Osteocyte (in vitro differentiated cells): ENCODE measurements around the gene LEMD1. TPM values are rescaled to one million over a fixed set of nuclear protein-coding genes. Genes with fewer than 3 reads are reported as not detected.

Experiments
- DNase-seq: peaks from one replicate; pipeline ENCODE4 v3.0.0; 2021; ENCODE audit warnings: mixed read lengths; ENCODE audit not compliant: unreplicated experiment; ENCODE audit errors: extremely low spot score
- H3K27ac Mint-ChIP-seq: one replicate; pipeline ENCODE4 v1.8.0; 2021; ENCODE audit warnings: mild to moderate bottlenecking, mixed read lengths; ENCODE audit not compliant: unreplicated experiment
- H3K27me3 Mint-ChIP-seq: one replicate; pipeline ENCODE4 v1.8.0; 2021; ENCODE audit warnings: mixed read lengths; ENCODE audit not compliant: unreplicated experiment
- H3K36me3 Mint-ChIP-seq: one replicate; pipeline ENCODE4 v1.8.0; 2021; ENCODE audit warnings: mixed read lengths; ENCODE audit not compliant: unreplicated experiment
- H3K4me1 Mint-ChIP-seq: one replicate; pipeline ENCODE4 v1.8.0; 2021; ENCODE audit warnings: mixed read lengths; ENCODE audit not compliant: unreplicated experiment
- H3K4me3 Mint-ChIP-seq: one replicate; pipeline ENCODE4 v1.8.0; 2021; ENCODE audit warnings: mild to moderate bottlenecking, moderate library complexity, mixed read lengths; ENCODE audit not compliant: unreplicated experiment
- H3K9me3 Mint-ChIP-seq: one replicate; pipeline ENCODE4 v1.8.0; 2021; ENCODE audit warnings: mixed read lengths; ENCODE audit not compliant: unreplicated experiment
- long read RNA-seq: library from polyadenylated mRNA; unstranded; transcript quantifications from one replicate; pipeline ENCODE4 v2.0.0, GENCODE V29; 2021
- total RNA-seq: library from RNA; stranded (reverse); gene quantifications from 2 replicates; pipeline ENCODE4 v1.2.1, GENCODE V29; 2021
- TF ChIP-seq, protein P1 (sequence below): fragments of 200-600 bp; sonication (generic); IDR thresholded peaks from 2 replicates; pipeline ENCODE4 v1.5.0; 2021; ENCODE audit warnings: antibody characterized with exemption, mild to moderate bottlenecking, moderate library complexity

LEMD1 gene
- not detected in 2 replicates for total RNA-seq
- long read RNA-seq, result 0 reads

- peaks cover 71% of the 10 kb centered on the region for H3K27me3 Mint-ChIP-seq
- no peaks in the 10 kb centered on the region for H3K9me3 Mint-ChIP-seq
- peaks cover 7% of the 10 kb centered on the region for H3K4me1 Mint-ChIP-seq
- DNase-seq, result no peak
- no peaks in the 10 kb centered on the region for H3K36me3 Mint-ChIP-seq
- no peak within 1 kb of the TSS for H3K4me3 Mint-ChIP-seq
- TF ChIP-seq, protein P1, sequence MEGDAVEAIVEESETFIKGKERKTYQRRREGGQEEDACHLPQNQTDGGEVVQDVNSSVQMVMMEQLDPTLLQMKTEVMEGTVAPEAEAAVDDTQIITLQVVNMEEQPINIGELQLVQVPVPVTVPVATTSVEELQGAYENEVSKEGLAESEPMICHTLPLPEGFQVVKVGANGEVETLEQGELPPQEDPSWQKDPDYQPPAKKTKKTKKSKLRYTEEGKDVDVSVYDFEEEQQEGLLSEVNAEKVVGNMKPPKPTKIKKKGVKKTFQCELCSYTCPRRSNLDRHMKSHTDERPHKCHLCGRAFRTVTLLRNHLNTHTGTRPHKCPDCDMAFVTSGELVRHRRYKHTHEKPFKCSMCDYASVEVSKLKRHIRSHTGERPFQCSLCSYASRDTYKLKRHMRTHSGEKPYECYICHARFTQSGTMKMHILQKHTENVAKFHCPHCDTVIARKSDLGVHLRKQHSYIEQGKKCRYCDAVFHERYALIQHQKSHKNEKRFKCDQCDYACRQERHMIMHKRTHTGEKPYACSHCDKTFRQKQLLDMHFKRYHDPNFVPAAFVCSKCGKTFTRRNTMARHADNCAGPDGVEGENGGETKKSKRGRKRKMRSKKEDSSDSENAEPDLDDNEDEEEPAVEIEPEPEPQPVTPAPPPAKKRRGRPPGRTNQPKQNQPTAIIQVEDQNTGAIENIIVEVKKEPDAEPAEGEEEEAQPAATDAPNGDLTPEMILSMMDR, result no peak
- H3K27ac Mint-ChIP-seq, result no peak within 1 kb of the TSS
Measured at GRCh38 chr1:205421798-205422197, at the start of gene LEMD1. Gene LEMD1, minus strand, starts transcription at chr1:205422056. Its CDS starts 1,520 bp downstream, at chr1:205420536.

DNA sequence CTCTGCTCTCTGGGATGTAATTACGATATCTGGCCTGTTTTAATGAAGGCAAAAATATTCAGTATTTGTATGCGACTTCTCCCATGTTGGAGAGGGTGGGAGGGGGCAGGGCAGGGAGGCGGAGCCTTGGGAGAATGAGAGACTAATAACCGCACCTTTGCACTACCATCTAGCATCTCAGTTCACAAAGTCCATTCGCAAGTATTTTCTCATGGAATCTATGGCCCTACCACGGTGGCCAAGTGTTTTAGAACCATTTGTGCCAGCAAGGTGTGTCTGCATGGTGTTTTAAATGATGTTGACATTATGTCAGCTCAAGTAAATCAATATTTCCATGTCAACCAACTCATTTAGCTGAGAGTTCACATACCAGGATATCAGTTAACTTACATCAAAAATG lies 48.3 kb upstream of the LEMD1 start:
- no peaks in the 10 kb centered on the region for H3K36me3 Mint-ChIP-seq
- TF ChIP-seq, protein P1, result no peak
- no peak overlapping the region for H3K4me3 Mint-ChIP-seq
- no peak for DNase-seq
- no peaks in the 10 kb centered on the region for H3K4me1 Mint-ChIP-seq
- no peaks in the 10 kb centered on the region for H3K9me3 Mint-ChIP-seq
- H3K27ac Mint-ChIP-seq, result no peak overlapping the region
- H3K27me3 Mint-ChIP-seq, result peaks cover 73% of the 10 kb centered on the region

DNA sequence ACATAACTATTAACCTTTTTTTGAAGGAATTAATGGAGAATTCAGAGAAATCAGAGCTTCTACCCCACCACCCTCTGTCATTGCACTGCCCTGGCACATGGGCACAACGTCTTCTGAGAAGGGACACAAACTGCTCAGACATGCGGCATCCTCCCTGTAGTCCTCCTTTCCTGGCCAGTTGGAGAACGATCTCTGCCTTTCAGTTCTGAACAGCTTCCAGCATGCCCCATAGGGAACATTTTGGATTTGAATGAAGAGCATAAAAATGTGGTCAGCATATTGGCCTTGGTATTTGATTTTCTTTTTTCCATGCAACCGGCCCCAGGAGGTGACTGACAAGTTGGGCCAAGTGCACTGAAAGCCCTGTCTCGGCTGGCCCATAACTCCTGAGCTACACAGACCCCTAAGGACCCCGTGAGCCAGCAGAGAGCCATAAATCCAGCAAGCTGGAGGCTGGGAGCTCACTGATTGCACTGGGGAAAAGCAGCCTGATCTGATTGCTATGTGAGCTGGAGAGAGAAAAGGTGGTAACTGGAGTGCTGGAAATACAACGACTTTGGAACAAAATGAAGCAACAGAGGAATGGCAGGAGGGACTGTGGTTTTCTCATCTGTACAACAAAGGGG lies 44.9 kb upstream of the LEMD1 start:
- no peak for DNase-seq
- H3K36me3 Mint-ChIP-seq, result no peaks in the 10 kb centered on the region
- peaks cover 51% of the 10 kb centered on the region for H3K27me3 Mint-ChIP-seq
- no peaks in the 10 kb centered on the region for H3K9me3 Mint-ChIP-seq
- TF ChIP-seq, protein P1, result no peak
- no peaks in the 10 kb centered on the region for H3K4me1 Mint-ChIP-seq
- H3K4me3 Mint-ChIP-seq, result no peak overlapping the region
- H3K27ac Mint-ChIP-seq, result no peak overlapping the region

DNA sequence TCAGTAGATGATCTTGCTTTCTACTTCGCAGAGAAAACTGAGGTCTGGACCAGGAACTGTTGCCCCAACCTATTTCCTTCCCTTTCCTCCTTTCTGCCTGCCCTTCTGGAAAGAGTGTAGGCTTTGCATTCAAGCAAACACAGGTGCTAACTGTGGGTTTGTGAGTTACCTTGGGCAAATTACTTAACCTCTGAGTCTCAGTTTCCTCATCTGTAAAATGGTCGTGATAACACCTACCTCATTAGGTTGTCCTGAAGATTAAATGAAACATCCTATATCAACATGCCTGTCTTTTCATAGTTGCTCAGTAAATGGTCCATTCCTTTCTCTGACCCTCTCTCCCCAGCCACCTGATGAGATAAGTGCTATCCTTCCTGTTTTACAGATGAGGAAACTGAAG lies 43.5 kb upstream of the LEMD1 start:
- no peak for DNase-seq
- Mint-ChIP-seq H3K4me3 (no peak overlapping the region), H3K9me3 (no peaks in the 10 kb centered on the region), H3K27ac (no peak overlapping the region), H3K36me3 (no peaks in the 10 kb centered on the region), H3K27me3 (peaks cover 57% of the 10 kb centered on the region), H3K4me1 (no peaks in the 10 kb centered on the region)
- TF ChIP-seq, protein P1, result no peak

DNA sequence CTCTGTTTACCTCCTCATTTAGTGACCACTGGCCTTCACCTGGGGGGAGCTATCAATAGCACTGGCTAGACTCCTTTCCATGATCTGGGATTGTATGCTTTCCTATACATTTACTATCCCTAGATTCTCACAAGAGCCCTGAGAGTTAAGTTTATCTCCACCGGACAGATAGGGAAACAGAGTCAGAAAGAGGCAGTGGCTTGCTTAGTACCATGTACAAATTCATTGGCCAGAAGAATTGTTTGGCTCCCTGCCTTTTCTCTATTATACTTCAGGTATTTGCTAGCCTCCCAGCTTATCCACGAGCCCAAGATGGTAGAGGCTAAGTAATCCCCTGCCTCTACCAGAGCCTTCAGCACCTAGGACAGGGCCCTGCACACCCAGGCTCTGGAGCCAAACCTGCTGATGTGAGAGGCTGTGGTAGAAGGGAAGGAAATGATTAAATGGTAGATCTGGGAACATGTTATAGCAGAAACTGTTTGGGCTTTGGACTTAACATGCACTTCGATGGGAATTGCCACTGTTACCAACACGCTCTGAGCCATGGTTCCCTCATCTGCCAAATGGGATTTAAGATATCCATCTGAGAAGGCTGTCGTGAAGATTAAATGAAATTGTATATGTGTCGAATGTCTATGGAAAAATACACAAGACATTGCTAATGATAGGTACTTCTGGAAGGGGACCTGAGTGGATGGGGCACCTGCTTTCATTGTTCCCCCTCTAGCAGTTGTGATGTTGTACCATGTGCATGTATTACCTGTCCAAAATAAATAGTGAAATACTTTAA lies 37.1 kb upstream of the LEMD1 start:
- H3K9me3 Mint-ChIP-seq, result no peaks in the 10 kb centered on the region
- peaks cover 5% of the 10 kb centered on the region for H3K4me1 Mint-ChIP-seq
- TF ChIP-seq, protein P1, result no peak
- no peak overlapping the region for H3K4me3 Mint-ChIP-seq
- DNase-seq, result no peak
- H3K27me3 Mint-ChIP-seq, result peaks cover 56% of the 10 kb centered on the region
- no peaks in the 10 kb centered on the region for H3K36me3 Mint-ChIP-seq
- no peak overlapping the region for H3K27ac Mint-ChIP-seq
